IgD-negative memory B cell (primary cell): ENCODE results near the gene TMEM185A. TPM values are rescaled to one million over a fixed set of nuclear protein-coding genes. Genes with fewer than 3 reads are reported as not detected.
"Not testable (repeated sequence)": the region's sequence is repeated elsewhere in the genome, so short reads cannot be mapped to it uniquely, and the experiment has no call there.

Source experiments
- H3K27ac Mint-ChIP-seq, 3 donors: one replicate each; pipeline ENCODE4 v1.8.0; 2020 to 2022; ENCODE audit warnings: mild to moderate bottlenecking in 3 of 3, mixed read lengths in 3 of 3, moderate library complexity in 1 of 3
- H3K27me3 Mint-ChIP-seq: one replicate; pipeline ENCODE4 v1.8.0; 2021; ENCODE audit warnings: mixed read lengths
- H3K36me3 Mint-ChIP-seq: one replicate; pipeline ENCODE4 v1.8.0; 2020; ENCODE audit warnings: mild to moderate bottlenecking, mixed read lengths
- H3K4me1 Mint-ChIP-seq, 3 donors: one replicate each; pipeline ENCODE4 v1.8.0; 2020 to 2022; ENCODE audit warnings: mixed read lengths in 3 of 3, mild to moderate bottlenecking in 1 of 3
- H3K4me3 Mint-ChIP-seq, 4 donors: one replicate each; pipeline ENCODE4 v1.8.0; 2020 to 2022; ENCODE audit warnings: mild to moderate bottlenecking in 4 of 4, mixed read lengths in 4 of 4, moderate library complexity in 3 of 4
- H3K9me3 Mint-ChIP-seq, 3 donors: one replicate each; pipeline ENCODE4 v1.8.0; 2020 to 2021; ENCODE audit warnings: mixed read lengths in 3 of 3, mild to moderate bottlenecking in 1 of 3
- polyA plus RNA-seq: library from polyadenylated mRNA; unstranded; fragments of 300-500 nt; fragmentation: Illumina TruSeq; gene quantifications from one replicate; pipeline ENCODE4 v1.2.3, GENCODE V29; 2021

TMEM185A gene
- polyA plus RNA-seq, 1 donor from 2014 or later, result 18.2 TPM

DNA sequence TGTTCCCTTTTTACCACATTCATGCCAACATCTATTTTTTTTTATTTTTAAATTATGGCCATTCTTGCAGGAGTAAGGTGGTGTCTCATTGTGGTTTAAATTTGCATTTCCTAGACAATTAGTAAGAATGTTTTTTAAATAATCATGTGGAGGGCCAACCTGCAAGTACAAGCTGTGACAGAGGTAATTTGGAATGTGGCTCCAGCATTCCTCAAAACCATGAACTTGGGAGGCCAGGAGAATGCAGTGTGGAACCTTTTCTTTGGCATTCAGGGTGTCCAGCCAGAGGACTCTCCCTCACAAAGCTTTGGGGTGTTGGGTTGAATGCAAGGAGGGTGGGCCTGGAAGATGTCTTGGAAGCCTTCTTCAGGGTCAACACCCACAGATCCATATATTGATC lies 7.3 kb upstream of the TMEM185A start:
- Mint-ChIP-seq H3K4me1 (no peaks in the 10 kb centered on the region), H3K27ac (no peak overlapping the region), H3K4me3 (no peak overlapping the region), H3K36me3 (no peaks in the 10 kb centered on the region), H3K27me3 (peaks cover 5% of the 10 kb centered on the region), H3K9me3 (peaks cover 0 to 2% (median 2%) of the 10 kb centered on the region in 3 donors)

DNA sequence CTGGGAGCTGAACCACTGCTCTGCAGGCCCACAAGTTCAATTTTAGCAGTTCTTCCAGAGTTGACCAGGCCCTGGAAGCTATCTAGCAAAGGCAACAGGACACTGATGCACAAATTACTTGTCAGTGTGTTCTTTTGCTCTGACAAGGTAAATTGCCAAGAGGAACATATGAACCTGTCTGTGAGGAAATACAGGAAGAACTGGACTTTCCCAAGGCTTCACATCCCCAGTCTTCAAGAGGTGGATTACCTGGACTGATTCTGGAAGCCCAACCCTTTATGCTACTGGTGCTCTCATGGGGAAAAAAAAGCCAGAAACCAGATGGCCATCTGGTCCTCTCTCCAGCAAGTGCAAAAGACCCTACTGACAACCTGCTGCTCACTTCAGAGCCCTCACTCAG lies 1.9 kb upstream of the TMEM185A start:
- H3K36me3 Mint-ChIP-seq, result no peaks in the 10 kb centered on the region
- H3K9me3 Mint-ChIP-seq, result peaks cover 0 to 2% (median 1%) of the 10 kb centered on the region in 3 donors
- H3K27me3 Mint-ChIP-seq, result peaks cover 3% of the 10 kb centered on the region
- peaks cover 6 to 16% (median 7%) of the 10 kb centered on the region in 3 donors for H3K4me1 Mint-ChIP-seq
- peak overlapping the region in 1 of 4 donors; percentile 86 for H3K4me3 Mint-ChIP-seq
- H3K27ac Mint-ChIP-seq, result no peak overlapping the region

DNA sequence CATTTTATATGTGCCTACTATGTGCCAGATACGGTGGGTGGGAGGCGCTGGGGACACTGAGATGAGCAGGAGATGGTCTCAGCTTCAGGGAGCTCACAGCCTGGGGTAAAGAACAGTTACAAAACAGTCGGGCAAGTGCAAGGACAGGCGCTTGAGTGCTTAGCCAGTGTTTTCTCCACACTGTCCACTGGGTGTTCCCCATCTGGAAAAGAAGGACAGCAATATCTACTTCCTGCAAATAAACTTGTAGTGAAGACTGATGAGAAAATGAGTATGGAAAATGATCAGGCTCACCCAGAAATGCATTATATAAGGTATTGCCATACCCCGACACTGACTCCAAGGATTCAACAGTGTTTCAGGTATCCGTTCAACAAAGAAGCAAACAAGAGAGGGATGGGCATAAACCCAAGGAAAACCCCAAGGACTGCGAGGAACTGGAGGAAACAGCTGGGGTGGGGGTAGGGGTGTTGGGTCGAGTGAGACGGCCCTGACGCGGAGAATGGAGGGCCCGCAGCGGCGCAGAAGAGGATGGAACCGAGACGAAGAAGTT lies 835 bp downstream of the TMEM185A start:
- Mint-ChIP-seq H3K4me3 (peak overlapping the region; percentile 85 to 95 (median 86)), H3K27ac (peak overlapping the region; percentile 61 to 89 (median 64)), H3K4me1 (peaks cover 9 to 29% (median 13%) of the 10 kb centered on the region in 3 donors), H3K27me3 (no peaks in the 10 kb centered on the region), H3K9me3 (no peaks in the 10 kb centered on the region), H3K36me3 (no peaks in the 10 kb centered on the region)

DNA sequence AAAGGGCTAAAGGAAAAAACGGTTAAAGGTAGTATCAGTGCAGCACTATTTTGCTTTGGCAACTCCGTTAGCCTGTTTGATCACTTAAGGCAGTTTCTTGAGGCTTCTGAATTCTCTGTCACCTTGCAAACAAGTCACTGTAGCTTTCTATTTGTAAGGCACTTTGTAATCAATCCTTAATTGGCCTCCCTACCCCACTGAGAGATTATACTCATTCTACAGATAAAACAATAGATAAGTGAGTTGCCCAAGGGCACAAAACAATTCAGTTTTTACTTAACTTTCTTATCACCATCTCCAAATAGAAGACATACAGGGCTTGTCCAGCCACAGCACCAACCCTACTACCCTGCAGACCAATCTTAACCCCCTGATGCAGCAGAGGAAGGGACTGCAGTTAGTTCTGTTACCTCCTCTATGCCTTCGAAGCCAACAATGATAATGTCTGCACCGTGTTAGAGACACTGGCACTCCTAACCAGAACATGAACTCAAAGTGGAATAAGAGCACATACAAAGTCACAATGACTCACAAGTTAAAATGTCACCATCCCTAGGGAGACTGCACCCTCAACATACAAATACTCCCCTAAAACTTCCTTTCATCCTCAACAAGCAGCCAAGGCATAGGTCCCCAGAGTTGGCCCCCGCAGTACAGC lies 1.7 kb downstream of the TMEM185A start:
- H3K36me3 Mint-ChIP-seq, result no peaks in the 10 kb centered on the region
- peak overlapping the region in 1 of 3 donors; percentile 64 for H3K27ac Mint-ChIP-seq
- no peaks in the 10 kb centered on the region for H3K9me3 Mint-ChIP-seq
- H3K4me3 Mint-ChIP-seq, result peak overlapping the region; percentile 2 to 86 (median 86)
- no peaks in the 10 kb centered on the region for H3K27me3 Mint-ChIP-seq
- peaks cover 9 to 34% (median 17%) of the 10 kb centered on the region in 3 donors for H3K4me1 Mint-ChIP-seq

DNA sequence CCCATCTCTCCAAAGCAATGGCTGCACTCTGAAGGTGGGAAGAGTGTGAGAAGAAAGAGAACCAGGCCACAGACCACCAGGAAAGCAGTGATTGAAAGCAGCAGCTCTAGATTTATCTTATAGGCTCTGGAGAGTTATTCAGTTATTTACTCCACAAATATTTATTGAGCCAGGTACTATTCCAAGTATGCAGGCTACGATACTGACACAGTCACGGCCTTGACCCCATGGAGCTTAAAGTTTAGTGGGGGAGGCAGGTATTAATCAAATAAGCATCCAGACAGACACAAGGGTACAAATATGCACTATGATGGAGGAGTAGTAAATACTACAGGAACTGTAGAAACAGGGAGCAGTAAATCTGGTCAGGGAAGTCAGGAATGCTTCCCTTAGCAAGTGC lies 2.8 kb downstream of the TMEM185A start:
- Mint-ChIP-seq H3K4me3 (peak overlapping the region in 3 of 4 donors; percentile 43 to 86 (median 59)), H3K9me3 (no peaks in the 10 kb centered on the region), H3K27me3 (no peaks in the 10 kb centered on the region), H3K4me1 (peaks cover 9 to 36% (median 19%) of the 10 kb centered on the region in 3 donors), H3K27ac (peak overlapping the region in 1 of 3 donors; percentile 43), H3K36me3 (no peaks in the 10 kb centered on the region)

DNA sequence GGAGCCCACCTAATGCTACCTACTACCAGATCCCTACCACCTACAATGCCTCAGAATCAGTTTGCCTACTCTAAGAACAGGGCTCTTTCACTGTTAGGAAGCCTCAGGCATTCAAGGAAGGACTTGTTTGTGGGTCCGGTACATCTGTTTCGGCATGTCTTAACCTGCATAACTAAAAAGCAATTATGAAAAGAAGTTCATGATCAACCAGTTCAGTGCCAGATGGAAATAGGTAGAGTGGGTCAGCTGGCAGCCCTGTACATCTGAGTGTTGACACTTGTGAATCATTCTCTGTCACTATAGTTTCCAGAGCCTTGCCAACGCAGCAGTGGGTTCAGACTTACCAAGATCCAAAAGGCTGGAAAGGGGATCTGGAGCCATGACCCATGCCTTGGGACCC lies 3.3 kb downstream of the TMEM185A start:
- Mint-ChIP-seq H3K36me3 (no peaks in the 10 kb centered on the region), H3K4me3 (no peak overlapping the region), H3K27me3 (no peaks in the 10 kb centered on the region), H3K4me1 (peaks cover 9 to 36% (median 19%) of the 10 kb centered on the region in 3 donors), H3K9me3 (no peaks in the 10 kb centered on the region), H3K27ac (no peak overlapping the region)

DNA sequence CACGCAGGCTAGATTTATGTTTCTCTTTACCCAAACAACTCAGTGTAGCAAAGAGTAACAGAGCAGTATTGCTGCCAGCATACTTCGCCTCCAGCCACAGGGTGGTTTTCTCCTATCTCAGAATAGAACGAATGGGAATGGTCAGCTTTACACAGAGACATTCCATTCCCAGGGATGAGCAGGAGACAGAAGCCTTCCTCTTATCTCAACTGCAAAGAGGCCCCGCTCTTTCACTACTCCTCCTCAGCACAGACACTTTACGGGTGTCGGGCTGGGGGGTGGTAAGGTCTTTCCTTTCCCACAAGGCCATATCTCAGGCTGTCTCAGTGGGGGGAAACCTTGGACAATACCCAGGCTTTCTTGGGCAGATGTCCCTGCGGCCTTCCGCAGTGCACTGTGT lies 4.8 kb downstream of the TMEM185A start:
- not testable (repeated sequence) for H3K4me3 Mint-ChIP-seq, H3K36me3 Mint-ChIP-seq, H3K27ac Mint-ChIP-seq, H3K27me3 Mint-ChIP-seq, H3K9me3 Mint-ChIP-seq
- H3K4me1 Mint-ChIP-seq, result peaks cover 9 to 30% (median 19%) of the 10 kb centered on the region in 3 donors

DNA sequence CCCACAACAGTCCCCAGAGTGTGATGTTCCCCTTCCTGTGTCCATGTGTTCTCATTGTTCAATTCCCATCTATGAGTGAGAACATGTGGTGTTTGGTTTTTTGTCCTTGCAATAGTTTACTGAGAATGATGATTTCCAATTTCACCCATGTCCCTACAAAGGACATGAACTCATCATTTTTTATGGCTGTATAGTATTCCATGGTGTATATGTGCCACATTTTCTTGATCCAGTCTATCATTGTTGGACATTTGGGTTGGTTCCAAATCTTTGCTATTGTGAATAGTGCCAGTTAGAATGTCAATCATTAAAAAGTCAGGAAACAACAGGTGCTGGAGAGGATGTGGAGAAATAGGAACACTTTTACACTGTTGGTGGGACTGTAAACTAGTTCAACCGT lies 11.9 kb downstream of the TMEM185A start:
- not testable (repeated sequence) for H3K9me3 Mint-ChIP-seq, H3K27ac Mint-ChIP-seq, H3K36me3 Mint-ChIP-seq, H3K27me3 Mint-ChIP-seq, H3K4me1 Mint-ChIP-seq, H3K4me3 Mint-ChIP-seq

DNA sequence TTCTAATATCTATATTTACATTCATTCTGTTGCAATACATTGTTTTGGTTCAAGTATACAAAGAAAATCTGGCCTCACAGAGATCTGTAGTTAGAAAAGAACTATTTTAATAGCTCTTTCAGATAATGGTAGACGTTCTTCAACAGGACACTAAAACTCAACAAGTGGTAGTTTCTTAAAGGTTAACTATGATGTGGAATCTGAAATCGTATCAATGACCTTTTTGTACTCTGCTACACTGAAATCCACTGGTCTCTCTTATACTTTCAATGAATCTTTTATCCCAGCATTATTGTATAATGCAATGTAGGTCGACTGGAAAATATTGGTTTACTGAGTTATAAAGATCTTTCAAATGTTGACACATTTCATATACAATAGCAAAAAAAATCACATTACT lies 12.7 kb downstream of the TMEM185A start:
- no peaks in the 10 kb centered on the region for H3K9me3 Mint-ChIP-seq
- no peak overlapping the region for H3K27ac Mint-ChIP-seq
- H3K36me3 Mint-ChIP-seq, result no peaks in the 10 kb centered on the region
- H3K27me3 Mint-ChIP-seq, result no peaks in the 10 kb centered on the region
- H3K4me1 Mint-ChIP-seq, result peaks cover 0 to 5% (median 0%) of the 10 kb centered on the region in 3 donors
- no peak overlapping the region for H3K4me3 Mint-ChIP-seq

DNA sequence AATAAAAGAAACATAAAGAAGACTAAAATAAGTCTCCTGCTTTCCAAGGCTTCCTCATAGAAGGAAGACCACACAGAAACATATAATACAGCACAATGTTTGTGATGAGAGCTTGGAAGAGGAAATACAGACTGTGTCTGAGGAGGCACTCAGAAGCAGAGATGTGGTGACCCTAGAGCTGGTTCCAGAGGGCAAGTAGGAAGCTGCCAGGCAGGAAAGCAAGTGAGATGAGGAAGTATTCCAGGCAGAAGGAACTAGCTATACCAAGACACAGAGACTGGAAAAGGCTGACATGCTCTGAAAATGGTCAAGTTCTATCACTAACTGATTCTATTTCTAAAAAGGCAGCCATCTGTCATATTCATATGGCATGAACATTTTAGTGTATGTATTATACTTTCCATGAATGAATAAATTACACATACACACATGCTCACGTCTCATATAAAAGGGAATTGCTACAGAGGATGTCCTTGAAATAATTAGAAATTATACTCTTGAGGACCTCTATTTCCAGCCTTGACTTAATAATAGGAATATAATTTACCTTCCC lies 19.9 kb downstream of the TMEM185A start:
- Mint-ChIP-seq H3K27ac (no peak overlapping the region), H3K9me3 (no peaks in the 10 kb centered on the region)

DNA sequence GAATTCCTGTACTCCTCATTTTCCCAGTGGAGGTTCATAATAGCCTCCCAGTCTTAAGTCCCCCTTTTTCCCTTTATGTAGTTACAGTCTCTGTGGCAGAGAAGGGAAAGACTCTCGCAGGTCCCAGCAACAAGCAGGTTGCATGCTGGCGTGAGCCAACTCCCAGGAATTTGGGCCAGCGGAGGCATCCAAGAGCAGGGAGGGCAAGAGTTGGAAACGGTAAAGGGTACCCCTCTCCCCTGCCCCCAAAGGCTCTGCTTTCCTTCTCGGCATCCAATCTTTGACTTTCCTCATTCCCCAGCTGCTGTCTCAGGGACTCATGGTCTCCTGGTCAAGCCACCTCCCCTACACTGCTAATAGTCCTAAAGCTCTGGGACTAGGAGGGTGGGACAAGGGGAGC lies 21.1 kb downstream of the TMEM185A start:
- peaks cover 0 to 4% (median 0%) of the 10 kb centered on the region in 3 donors for H3K4me1 Mint-ChIP-seq
- H3K9me3 Mint-ChIP-seq, result no peaks in the 10 kb centered on the region
- H3K4me3 Mint-ChIP-seq, result no peak overlapping the region
- H3K36me3 Mint-ChIP-seq, result peaks cover 3% of the 10 kb centered on the region
- no peak overlapping the region for H3K27ac Mint-ChIP-seq
- no peaks in the 10 kb centered on the region for H3K27me3 Mint-ChIP-seq

More for the DNA sequence above, 19.9 kb downstream of the TMEM185A start:
- H3K36me3 Mint-ChIP-seq, result peaks cover 3% of the 10 kb centered on the region
- no peak overlapping the region for H3K4me3 Mint-ChIP-seq
- no peaks in the 10 kb centered on the region for H3K27me3 Mint-ChIP-seq
- H3K4me1 Mint-ChIP-seq, result peaks cover 0 to 4% (median 0%) of the 10 kb centered on the region in 3 donors

DNA sequence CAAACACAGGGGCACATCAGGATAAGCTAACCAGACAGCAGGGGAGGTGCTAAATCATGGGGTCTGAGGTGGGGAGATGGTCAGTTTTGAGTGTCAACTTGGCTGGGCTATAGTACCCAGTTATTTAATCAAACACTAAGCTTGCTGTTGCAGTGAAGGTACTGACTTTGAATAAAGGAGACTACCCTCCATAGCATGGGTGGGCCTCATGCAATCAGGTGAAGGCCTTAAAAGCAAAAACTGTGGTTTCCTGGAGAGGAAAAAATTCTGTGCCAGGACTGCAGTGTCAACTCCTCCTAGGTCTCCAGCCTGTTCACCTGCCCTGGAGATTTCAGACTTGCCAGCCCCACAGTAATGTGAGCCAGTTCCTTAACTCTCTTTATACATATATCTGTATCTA lies 23.9 kb downstream of the TMEM185A start:
- H3K36me3 Mint-ChIP-seq, result peaks cover 3% of the 10 kb centered on the region
- H3K27ac Mint-ChIP-seq, result no peak overlapping the region
- H3K9me3 Mint-ChIP-seq, result no peaks in the 10 kb centered on the region
- H3K27me3 Mint-ChIP-seq, result no peaks in the 10 kb centered on the region
- no peak overlapping the region for H3K4me3 Mint-ChIP-seq
- no peaks in the 10 kb centered on the region for H3K4me1 Mint-ChIP-seq

DNA sequence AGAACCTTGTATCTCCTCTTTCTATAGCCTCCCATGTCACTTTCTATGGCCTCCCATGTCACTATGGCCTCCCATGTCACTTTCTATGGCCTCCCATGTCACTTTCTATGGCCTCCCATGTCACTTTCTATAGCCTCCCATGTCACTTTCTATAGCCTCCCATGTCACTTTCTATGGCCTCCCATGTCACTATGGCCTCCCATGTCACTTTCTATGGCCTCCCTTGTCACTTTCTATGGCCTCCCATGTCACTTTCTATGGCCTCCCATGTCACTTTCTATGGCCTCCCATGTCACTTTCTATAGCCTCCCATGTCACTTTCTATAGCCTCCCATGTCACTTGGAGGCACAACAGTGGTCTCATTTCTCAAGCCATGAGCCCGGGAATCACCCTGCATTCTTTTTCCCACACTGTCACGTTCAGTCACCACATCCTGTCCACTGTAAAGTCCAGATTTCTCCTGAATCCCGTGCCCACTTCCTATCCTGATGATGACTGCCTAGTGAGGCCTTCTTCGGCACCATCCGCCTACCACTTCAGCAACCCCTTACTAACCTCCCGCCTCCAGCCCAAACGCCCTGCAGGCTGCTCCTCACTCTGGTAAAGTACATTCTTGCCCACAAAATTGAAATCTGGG lies 26.2 kb downstream of the TMEM185A start:
- not testable (repeated sequence) for H3K9me3 Mint-ChIP-seq, H3K4me3 Mint-ChIP-seq, H3K36me3 Mint-ChIP-seq, H3K4me1 Mint-ChIP-seq, H3K27me3 Mint-ChIP-seq, H3K27ac Mint-ChIP-seq

DNA sequence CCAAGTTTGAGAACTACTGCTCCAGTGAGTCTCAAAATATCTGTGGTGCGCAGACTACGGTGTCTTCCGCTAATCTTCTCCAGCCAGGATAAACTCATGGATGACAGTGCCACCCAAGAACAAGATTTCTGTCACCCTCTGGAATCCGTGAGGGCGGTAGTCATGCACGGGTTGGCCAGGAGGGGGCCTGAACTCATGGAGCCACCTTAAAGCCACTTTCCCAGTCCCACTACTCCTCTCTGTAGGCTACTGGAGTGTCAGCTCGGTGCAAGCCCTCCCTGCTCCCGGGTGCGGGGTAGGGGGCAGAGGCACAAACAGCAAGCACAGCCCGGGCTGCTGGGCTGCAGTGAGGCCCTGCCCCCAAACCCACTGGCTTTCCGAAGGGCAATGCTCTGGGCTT lies 33.0 kb downstream of the TMEM185A start:
- not testable (repeated sequence) for H3K27ac Mint-ChIP-seq, H3K36me3 Mint-ChIP-seq, H3K4me1 Mint-ChIP-seq, H3K4me3 Mint-ChIP-seq, H3K27me3 Mint-ChIP-seq, H3K9me3 Mint-ChIP-seq

DNA sequence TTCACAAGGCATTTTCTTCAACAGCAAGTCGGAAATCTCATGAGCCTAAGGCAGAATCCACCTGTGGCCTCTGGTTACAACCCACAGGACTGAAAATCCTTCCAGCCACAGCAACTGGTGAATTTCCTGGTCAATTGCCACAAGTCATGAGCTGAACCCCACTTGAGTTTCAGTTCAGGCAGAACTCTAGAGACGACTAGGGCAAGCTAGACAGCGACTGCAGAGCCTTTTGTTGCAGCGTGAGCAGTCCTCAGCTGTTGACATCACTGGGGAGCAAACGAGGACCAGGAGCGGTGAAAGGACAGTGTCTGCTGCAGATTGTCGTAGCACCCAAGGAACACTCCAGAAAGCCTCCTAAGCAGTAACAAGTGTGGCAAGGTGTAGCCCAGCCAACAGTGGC lies 35.6 kb downstream of the TMEM185A start:
- not testable (repeated sequence) for H3K36me3 Mint-ChIP-seq, H3K27ac Mint-ChIP-seq, H3K9me3 Mint-ChIP-seq, H3K4me1 Mint-ChIP-seq, H3K27me3 Mint-ChIP-seq, H3K4me3 Mint-ChIP-seq

DNA sequence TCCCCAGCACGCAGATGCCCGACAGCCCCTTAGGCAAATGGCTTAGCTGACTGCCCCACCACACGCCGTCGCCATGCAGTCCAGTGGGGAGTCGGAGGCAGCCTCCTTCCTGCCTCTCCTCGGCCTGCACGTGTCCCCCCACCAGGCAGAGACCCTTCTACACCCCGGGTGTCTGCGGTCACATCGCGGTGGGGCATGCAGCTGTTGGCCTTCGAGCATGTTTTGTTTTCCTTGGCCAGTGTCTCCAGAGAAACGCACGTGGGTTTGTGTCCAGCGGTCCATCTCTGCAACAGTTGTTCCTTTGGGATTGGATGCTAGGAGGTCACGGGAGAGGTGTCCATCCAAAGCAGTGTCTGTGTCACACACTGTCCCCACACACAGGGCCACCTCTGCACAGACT lies 36.4 kb downstream of the TMEM185A start, which contains the start of gene HSFX2:
Gene HSFX2, minus strand, starts transcription at position 101 of the 400 bp plus-strand sequence. CDS start 614 bp downstream, outside the sequence.
- not testable (repeated sequence) for H3K9me3 Mint-ChIP-seq, H3K36me3 Mint-ChIP-seq, H3K27ac Mint-ChIP-seq, H3K4me3 Mint-ChIP-seq, H3K27me3 Mint-ChIP-seq, H3K4me1 Mint-ChIP-seq
